ENCODE results near the gene SCAI. TPM values are rescaled to one million over a fixed set of nuclear protein-coding genes. Genes with fewer than 3 reads are reported as not detected.

Gene SCAI
- total and polyA plus RNA-seq, 9 of the 15 experiments (the other 6 are each of a cell fraction or from before 2014, with no cell fraction given), result 0.70 to 12.4 (median 4.2) TPM

GRCh38 chr9:124899845-124900244 lies 243.5 kb downstream of the SCAI start:
- peak overlapping the region in 1 of 2 experiments; percentile 73; a peak in 2 of 4 replicates for H3K9ac ChIP-seq (ENCODE audit: insufficient read depth in 1 of 2, low read depth in 2 of 2, low read length in 2 of 2)
- peaks cover 47% of the 10 kb centered on the region for H3K36me3 ChIP-seq (ENCODE audit: control insufficient read depth, insufficient read depth, low read length)
- no peaks in the 10 kb centered on the region for H3K9me1 ChIP-seq (ENCODE audit: control insufficient read depth, insufficient read depth, low read length)
- peak; percentile 46 to 87 (median 62) for DNase-seq (ENCODE audit: extremely low read depth in 1 of 4, low spot score in 3 of 4)
- ChIA-PET CTCF (ENCODE audit: low intra/inter-chr PET ratio) (no interaction called here), POLR2A (interaction anchor here (0.7 to 2.4 kb wide), 7 partner anchors 9 to 146 kb away, joined by 3 to 13 read pairs (median 9); partner anchors contain the start of genes ARPC5L and RPL35)
- peak overlapping the region; percentile 46 for H3K4me2 ChIP-seq (ENCODE audit: insufficient read depth, low read length)
- no peaks in the 10 kb centered on the region; the same call in 1 of the 2 replicates for H3K9me3 ChIP-seq (replicated peaks; ENCODE audit: control insufficient read depth, insufficient read depth, low read depth, low read length)
- H2AFZ ChIP-seq (ENCODE audit: low read depth, low read length), result peak overlapping the region; percentile 42; the same call in 1 of the 2 replicates
- peak; percentile 90 for ATAC-seq
- H4K20me1 ChIP-seq (replicated peaks; ENCODE audit: control insufficient read depth, insufficient read depth, low read length), result no peaks in the 10 kb centered on the region
- no peak overlapping the region for H3K4me3 ChIP-seq
- no TSS peak for BruUV-seq (replicated peaks)
- intact Hi-C loops (cut with micrococcal nuclease), result no loop called here
- peaks cover 14 to 17% of the 10 kb centered on the region in 2 experiments; a peak in 4 of 5 replicates for H3K4me1 ChIP-seq (replicated peaks in 1 of 2; ENCODE audit: control insufficient read depth in 2 of 2, insufficient read depth in 2 of 2, low read length in 2 of 2)
- no peaks in the 10 kb centered on the region for H3K79me2 ChIP-seq (ENCODE audit: control insufficient read depth, insufficient read depth, low read length)
- FAIRE-seq, result peak; percentile 84
- WGBS (ENCODE audit: insufficient coverage, low coverage, missing lambda C conversion rate), result 11% methylated on average over 8 of the region's 9 CpGs
- in situ Hi-C loops (cut with MboI), result no loop called here
- H3K27me3 ChIP-seq (ENCODE audit: control insufficient read depth in 2 of 2, insufficient read depth in 2 of 2, low read length in 2 of 2), result no peaks in the 10 kb centered on the region
- H3K27ac ChIP-seq (ENCODE audit: extremely low read depth, low read depth, low read length), result peak overlapping the region; percentile 2; the same call in 2 of the 3 replicates
- TF ChIP-seq EP300 (IDR thresholded peaks at IDR 0.05; ENCODE audit: low read length), result peak; percentile 45
- TF ChIP-seq MYC (IDR thresholded peaks at IDR 0.05; ENCODE audit: low read depth, low read length), result peak; percentile 77
- no peak for TF ChIP-seq MYC (CRISPR knock-in tag; IDR thresholded peaks at IDR 0.05; ENCODE audit: borderline replicate concordance, low read depth)
- peak; percentile 71 for TF ChIP-seq SMAD4 (CRISPR knock-in tag; conservative IDR thresholded peaks at IDR 0.05)
- TF ChIP-seq CBFA2T2 (conservative IDR thresholded peaks at IDR 0.05), result peak; percentile 71
- TF ChIP-seq FOXK2 (conservative IDR thresholded peaks at IDR 0.05 in 1 of 2, IDR thresholded peaks at IDR 0.05 in 1 of 2; ENCODE audit: low read depth in 2 of 2), result peak; percentile 66 to 77; a peak in 1 of 4 replicates
- peak; percentile 52; the same call in 1 of the 2 replicates for TF ChIP-seq POLR2AphosphoS5 (IDR thresholded peaks at IDR 0.05; ENCODE audit: control insufficient read depth, insufficient read depth, low read depth, low read length)
- TF ChIP-seq PHB2 (IDR thresholded peaks at IDR 0.05; ENCODE audit: low read depth), result no peak
- TF ChIP-seq, protein P1, sequence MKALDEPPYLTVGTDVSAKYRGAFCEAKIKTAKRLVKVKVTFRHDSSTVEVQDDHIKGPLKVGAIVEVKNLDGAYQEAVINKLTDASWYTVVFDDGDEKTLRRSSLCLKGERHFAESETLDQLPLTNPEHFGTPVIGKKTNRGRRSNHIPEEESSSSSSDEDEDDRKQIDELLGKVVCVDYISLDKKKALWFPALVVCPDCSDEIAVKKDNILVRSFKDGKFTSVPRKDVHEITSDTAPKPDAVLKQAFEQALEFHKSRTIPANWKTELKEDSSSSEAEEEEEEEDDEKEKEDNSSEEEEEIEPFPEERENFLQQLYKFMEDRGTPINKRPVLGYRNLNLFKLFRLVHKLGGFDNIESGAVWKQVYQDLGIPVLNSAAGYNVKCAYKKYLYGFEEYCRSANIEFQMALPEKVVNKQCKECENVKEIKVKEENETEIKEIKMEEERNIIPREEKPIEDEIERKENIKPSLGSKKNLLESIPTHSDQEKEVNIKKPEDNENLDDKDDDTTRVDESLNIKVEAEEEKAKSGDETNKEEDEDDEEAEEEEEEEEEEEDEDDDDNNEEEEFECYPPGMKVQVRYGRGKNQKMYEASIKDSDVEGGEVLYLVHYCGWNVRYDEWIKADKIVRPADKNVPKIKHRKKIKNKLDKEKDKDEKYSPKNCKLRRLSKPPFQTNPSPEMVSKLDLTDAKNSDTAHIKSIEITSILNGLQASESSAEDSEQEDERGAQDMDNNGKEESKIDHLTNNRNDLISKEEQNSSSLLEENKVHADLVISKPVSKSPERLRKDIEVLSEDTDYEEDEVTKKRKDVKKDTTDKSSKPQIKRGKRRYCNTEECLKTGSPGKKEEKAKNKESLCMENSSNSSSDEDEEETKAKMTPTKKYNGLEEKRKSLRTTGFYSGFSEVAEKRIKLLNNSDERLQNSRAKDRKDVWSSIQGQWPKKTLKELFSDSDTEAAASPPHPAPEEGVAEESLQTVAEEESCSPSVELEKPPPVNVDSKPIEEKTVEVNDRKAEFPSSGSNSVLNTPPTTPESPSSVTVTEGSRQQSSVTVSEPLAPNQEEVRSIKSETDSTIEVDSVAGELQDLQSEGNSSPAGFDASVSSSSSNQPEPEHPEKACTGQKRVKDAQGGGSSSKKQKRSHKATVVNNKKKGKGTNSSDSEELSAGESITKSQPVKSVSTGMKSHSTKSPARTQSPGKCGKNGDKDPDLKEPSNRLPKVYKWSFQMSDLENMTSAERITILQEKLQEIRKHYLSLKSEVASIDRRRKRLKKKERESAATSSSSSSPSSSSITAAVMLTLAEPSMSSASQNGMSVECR (CRISPR knock-in tag; IDR thresholded peaks at IDR 0.05), result peak; percentile 62; the same call in 1 of the 2 replicates
- 0 out of 4 replicates have a peak, but pooled peaks of 1 of the 2 experiments have one; percentile 26 for TF ChIP-seq TRIM24 (IDR thresholded peaks at IDR 0.05)
- TF ChIP-seq SMARCA4 (IDR thresholded peaks at IDR 0.05), result peak; percentile 63
- 0 out of 2 replicates have a peak, but pooled peaks have one; percentile 34 for TF ChIP-seq ZNF584 (CRISPR knock-in tag; IDR thresholded peaks at IDR 0.05; ENCODE audit: low read depth)
- TF ChIP-seq, protein P2, sequence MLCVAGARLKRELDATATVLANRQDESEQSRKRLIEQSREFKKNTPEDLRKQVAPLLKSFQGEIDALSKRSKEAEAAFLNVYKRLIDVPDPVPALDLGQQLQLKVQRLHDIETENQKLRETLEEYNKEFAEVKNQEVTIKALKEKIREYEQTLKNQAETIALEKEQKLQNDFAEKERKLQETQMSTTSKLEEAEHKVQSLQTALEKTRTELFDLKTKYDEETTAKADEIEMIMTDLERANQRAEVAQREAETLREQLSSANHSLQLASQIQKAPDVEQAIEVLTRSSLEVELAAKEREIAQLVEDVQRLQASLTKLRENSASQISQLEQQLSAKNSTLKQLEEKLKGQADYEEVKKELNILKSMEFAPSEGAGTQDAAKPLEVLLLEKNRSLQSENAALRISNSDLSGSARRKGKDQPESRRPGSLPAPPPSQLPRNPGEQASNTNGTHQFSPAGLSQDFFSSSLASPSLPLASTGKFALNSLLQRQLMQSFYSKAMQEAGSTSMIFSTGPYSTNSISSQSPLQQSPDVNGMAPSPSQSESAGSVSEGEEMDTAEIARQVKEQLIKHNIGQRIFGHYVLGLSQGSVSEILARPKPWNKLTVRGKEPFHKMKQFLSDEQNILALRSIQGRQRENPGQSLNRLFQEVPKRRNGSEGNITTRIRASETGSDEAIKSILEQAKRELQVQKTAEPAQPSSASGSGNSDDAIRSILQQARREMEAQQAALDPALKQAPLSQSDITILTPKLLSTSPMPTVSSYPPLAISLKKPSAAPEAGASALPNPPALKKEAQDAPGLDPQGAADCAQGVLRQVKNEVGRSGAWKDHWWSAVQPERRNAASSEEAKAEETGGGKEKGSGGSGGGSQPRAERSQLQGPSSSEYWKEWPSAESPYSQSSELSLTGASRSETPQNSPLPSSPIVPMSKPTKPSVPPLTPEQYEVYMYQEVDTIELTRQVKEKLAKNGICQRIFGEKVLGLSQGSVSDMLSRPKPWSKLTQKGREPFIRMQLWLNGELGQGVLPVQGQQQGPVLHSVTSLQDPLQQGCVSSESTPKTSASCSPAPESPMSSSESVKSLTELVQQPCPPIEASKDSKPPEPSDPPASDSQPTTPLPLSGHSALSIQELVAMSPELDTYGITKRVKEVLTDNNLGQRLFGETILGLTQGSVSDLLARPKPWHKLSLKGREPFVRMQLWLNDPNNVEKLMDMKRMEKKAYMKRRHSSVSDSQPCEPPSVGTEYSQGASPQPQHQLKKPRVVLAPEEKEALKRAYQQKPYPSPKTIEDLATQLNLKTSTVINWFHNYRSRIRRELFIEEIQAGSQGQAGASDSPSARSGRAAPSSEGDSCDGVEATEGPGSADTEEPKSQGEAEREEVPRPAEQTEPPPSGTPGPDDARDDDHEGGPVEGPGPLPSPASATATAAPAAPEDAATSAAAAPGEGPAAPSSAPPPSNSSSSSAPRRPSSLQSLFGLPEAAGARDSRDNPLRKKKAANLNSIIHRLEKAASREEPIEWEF (CRISPR knock-in tag; IDR thresholded peaks at IDR 0.05), result no peak
- peak; percentile 96 for TF ChIP-seq BHLHE40 (IDR thresholded peaks at IDR 0.05; ENCODE audit: low read length)

Data from K562 (cell line).